ENCODE measurements around the gene SREK1IP1.

Gene SREK1IP1

GRCh38 chr5:64754066-64754465, 14.4 kb downstream of the SREK1IP1 start:
- in situ Hi-C loops (cut with HindIII; ENCODE audit: low sequenced_read_pairs), result no loop called here
- no peak for TF ChIP-seq CTCF (IDR thresholded peaks at IDR 0.05; ENCODE audit: low read depth, low read length)
- no peak for DNase-seq (ENCODE audit: low read depth, low spot score)
- no peak overlapping the region for H3K4me3 ChIP-seq (ENCODE audit: low read depth, low read length)

GRCh38 chr5:64749385-64749784, 19.1 kb downstream of the SREK1IP1 start:
- H3K4me3 ChIP-seq (ENCODE audit: low read depth, low read length), result no peak overlapping the region
- no peak for DNase-seq (ENCODE audit: low read depth, low spot score)
- TF ChIP-seq CTCF (IDR thresholded peaks at IDR 0.05; ENCODE audit: low read depth, low read length), result no peak
- in situ Hi-C loops (cut with HindIII; ENCODE audit: low sequenced_read_pairs), result no loop called here

GRCh38 chr5:64746446-64746845, 22.0 kb downstream of the SREK1IP1 start:
- peak; percentile 32 for DNase-seq (ENCODE audit: low read depth, low spot score)
- in situ Hi-C loops (cut with HindIII; ENCODE audit: low sequenced_read_pairs), result no loop called here
- TF ChIP-seq CTCF (IDR thresholded peaks at IDR 0.05; ENCODE audit: low read depth, low read length), result no peak
- no peak overlapping the region for H3K4me3 ChIP-seq (ENCODE audit: low read depth, low read length)

- in situ Hi-C loops (cut with HindIII; ENCODE audit: low sequenced_read_pairs), result no loop called here
- no peak for DNase-seq (ENCODE audit: low read depth, low spot score)
Measured at GRCh38 chr5:64744914-64745313, 23.6 kb downstream of the SREK1IP1 start.

GRCh38 chr5:64742821-64743220, 25.7 kb downstream of the SREK1IP1 start:
- in situ Hi-C loops (cut with HindIII; ENCODE audit: low sequenced_read_pairs), result no loop called here
- TF ChIP-seq CTCF (IDR thresholded peaks at IDR 0.05; ENCODE audit: low read depth, low read length), result no peak
- no peak for DNase-seq (ENCODE audit: low read depth, low spot score)
- no peak overlapping the region for H3K4me3 ChIP-seq (ENCODE audit: low read depth, low read length)

More at GRCh38 chr5:64744914-64745313, 23.6 kb downstream of the SREK1IP1 start:
- TF ChIP-seq CTCF (IDR thresholded peaks at IDR 0.05; ENCODE audit: low read depth, low read length), result no peak
- H3K4me3 ChIP-seq (ENCODE audit: low read depth, low read length), result no peak overlapping the region

GRCh38 chr5:64742411-64742810, 26.1 kb downstream of the SREK1IP1 start:
- in situ Hi-C loops (cut with HindIII; ENCODE audit: low sequenced_read_pairs), result no loop called here

More at GRCh38 chr5:64742411-64742810, 26.1 kb downstream of the SREK1IP1 start:
- H3K4me3 ChIP-seq (ENCODE audit: low read depth, low read length), result no peak overlapping the region
- DNase-seq (ENCODE audit: low read depth, low spot score), result no peak
- no peak for TF ChIP-seq CTCF (IDR thresholded peaks at IDR 0.05; ENCODE audit: low read depth, low read length)

Measured in astrocyte of the spinal cord (primary cell).